GM19238 (cell line): ENCODE measurements around the gene NCAM2.

Source experiments
- DNase-seq: peaks from one replicate; pipeline ENCODE4 v3.0.0; 2011; ENCODE audit warnings: low spot score; ENCODE audit not compliant: insufficient read length

NCAM2 gene

GRCh38 chr21:21028275-21028820 lies 30.1 kb downstream of the NCAM2 start:
- no peak for DNase-seq

DNA sequence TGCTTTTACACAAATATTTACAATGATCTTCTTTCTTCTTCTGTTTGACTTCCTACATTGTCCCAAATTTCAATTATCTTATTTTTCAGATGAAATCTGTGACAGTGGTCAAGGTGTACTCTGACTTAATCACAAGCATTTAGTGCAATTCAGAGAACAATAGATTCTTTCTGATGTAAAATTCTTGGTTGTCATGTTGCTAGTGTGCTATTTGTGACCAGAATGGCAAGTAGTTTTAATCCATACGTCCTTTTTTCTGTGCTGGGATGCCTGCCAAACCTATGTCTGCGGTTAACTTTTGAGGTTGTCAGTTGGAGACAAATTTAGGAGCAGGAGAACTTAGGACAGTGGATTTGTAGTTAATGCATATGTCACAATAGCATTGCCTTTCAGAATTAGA lies 31.0 kb downstream of the NCAM2 start:
- no peak for DNase-seq

- DNase-seq: no peak
Measured at GRCh38 chr21:21030311-21030710, 32.1 kb downstream of the NCAM2 start.

GRCh38 chr21:21034036-21034435 lies 35.8 kb downstream of the NCAM2 start:
- DNase-seq: no peak

- DNase-seq: no peak
Measured at GRCh38 chr21:21039624-21040170, 41.5 kb downstream of the NCAM2 start.

GRCh38 chr21:21045518-21045917 lies 47.3 kb downstream of the NCAM2 start:
- DNase-seq: no peak

DNA sequence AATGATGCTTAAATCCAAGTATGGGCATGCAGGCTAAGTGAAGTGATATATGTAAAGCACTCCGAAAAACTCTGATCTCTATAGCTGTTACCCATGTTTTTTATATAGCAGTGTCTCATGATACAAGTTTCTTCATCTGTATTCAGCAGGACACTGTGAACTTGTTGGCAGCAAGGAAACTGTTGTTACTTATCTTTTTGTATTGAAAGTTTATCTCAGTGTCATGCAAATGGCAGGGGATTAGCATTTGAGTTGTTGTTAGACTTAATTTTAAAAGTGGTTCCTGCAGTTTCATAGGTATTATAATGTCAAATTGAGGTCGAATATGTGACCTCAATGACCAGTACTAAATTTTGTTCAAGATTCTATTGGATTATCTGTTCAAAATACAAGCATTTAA lies 47.9 kb downstream of the NCAM2 start:
- DNase-seq: no peak

- no peak for DNase-seq
Measured at GRCh38 chr21:21051109-21052055, 53.2 kb downstream of the NCAM2 start.

- DNase-seq: no peak
Measured at GRCh38 chr21:21052672-21053071, 54.5 kb downstream of the NCAM2 start.

DNA sequence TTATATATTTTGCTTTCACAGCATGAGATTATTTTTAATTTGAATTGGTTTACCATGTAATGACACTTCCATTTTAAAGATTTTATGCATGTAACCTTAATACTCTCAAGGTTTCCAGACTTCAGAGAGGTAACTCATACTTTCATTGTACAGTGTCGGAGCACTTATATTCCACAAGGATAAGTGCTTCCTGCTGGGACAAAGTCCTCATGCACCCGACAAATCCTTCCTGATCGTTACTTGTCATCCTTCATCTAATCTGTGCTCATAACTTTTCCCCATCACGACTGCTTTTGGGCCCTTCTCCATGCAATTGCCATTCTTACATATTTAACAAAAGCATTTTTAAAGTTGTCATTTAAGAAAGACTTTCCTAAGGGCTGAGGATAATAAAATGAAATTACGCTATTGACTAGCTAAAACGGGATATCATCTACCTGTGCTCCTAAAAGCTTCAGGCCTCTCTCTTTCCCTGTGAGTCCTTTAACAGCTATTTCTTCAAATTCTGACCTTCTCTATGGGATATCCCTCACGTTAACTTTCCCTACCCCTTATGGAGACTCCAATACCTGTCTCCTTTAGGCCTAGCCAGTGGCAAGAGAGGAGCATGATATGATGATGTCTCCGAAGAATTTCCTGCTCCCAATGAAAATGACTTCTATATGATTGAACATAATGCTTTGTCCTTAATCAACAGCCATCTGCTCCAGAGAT lies 59.3 kb downstream of the NCAM2 start:
- no peak for DNase-seq

DNA sequence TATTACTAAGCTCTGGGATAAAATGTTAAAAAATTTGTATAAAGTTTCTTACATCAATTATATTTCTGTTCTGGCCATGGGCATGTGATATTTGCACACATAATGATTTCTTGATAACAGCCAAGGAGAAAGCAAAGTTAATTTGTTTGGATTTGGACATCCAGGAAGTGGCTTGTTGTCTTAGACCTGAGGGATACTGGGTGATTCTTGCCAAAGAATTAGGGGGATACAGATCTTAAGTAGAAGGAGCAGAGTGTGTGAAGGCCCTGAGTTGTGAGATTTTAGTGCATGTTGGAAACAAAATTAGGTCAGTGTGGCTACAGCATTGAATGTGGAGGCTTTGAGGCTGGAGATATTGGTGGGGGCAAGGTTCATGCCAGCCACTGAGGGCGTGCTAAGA lies 65.6 kb downstream of the NCAM2 start:
- DNase-seq: no peak

- no peak for DNase-seq
Measured at GRCh38 chr21:21064353-21064752, 66.1 kb downstream of the NCAM2 start.

GRCh38 chr21:21067375-21067774 lies 69.2 kb downstream of the NCAM2 start:
- no peak for DNase-seq

DNA sequence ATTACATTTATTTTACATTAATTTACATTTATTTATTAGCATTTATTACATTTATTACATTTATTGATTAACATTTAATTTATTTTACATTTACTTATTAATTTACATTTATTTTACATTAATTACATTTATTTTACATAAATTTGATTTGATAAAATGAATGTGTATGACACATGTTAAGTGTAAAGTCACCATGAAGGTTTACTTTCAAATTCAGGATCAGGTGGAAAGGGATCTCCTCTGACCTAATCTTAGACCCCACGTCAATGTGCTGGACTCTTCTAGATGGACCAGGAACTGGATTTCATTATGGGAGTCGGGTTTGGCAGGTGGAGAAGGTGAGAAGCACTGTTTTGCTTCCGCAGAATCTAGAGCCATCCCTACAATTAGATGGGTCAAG lies 76.1 kb downstream of the NCAM2 start:
- no peak for DNase-seq

DNA sequence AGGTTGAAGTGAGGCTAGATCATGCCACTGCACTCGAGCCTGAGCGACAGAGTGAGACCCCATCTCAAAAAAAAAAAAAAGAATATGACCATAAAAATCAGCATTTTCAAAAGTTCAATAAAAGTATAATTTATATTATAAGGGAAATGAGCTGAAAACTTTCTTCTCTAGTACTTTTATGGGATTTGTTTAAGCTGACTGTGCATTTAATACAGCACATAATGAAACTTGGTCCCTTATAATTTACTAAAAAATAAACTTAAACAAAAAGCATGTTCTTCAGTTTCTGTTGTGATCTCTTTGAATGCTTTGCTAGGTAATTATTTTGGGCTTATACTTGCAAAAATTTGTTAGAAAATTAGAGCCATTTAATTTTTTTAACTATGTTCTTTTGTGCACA lies 77.8 kb downstream of the NCAM2 start:
- DNase-seq: no peak

DNA sequence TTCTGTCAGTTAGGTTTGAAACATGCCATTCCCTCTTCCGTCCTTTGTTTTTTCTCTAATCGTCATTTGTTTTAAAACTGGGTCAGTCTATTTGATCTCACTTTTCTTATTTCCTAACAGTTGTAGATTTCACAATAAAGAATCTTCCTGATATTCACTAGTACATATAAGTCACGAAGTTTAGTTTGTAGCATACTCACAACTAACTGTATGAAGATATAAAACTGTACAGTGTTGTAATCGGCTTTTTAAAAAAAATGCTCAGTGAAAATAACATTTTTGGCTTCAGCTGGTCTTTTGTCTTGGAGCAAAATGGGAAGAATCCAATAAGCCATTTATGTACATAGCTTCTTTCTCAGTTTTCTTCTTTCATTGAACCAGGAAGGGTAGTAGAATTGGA lies 78.3 kb downstream of the NCAM2 start:
- DNase-seq: no peak

DNA sequence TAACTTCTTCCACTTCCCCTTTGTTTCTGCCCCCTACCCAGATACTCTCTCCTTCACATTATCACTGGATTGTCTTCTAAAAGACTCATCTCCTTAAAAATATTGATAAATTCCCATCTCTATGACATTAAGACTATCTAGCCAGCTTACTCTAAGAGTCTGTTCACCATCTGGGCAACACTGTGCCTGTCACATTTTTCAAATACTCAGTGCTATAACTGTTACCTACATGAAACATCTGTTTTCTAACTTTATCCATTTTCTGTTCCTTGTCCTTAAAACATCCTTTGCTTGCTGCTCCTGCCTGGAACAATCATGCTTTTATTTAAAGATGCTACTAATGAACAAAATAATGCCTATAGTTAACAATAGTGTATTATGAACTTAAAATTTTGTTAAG lies 81.4 kb downstream of the NCAM2 start:
- DNase-seq: no peak

- no peak for DNase-seq
Measured at GRCh38 chr21:21084179-21084578, 86.0 kb downstream of the NCAM2 start.

GRCh38 chr21:21085206-21085605 lies 87.0 kb downstream of the NCAM2 start:
- DNase-seq: no peak

GRCh38 chr21:21096956-21097355 lies 98.7 kb downstream of the NCAM2 start:
- no peak for DNase-seq

DNA sequence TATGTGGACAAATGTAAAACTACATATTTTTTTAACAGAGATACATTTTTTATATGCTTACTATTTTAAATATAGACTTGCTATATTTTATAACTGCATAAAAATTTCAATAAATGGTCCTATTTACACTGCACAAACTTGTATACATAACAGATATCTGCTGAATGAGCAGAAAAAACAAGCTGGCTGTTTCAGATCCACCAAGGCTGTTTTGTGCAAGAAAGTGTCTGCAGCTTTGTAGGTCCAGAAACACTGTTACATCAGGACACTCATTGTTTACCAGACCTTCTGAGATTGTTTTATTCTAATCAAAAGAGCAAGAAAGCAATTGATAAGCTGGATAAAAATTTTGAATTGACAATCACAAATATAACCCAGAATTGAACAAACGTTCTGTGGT lies 99.3 kb downstream of the NCAM2 start:
- no peak for DNase-seq

DNA sequence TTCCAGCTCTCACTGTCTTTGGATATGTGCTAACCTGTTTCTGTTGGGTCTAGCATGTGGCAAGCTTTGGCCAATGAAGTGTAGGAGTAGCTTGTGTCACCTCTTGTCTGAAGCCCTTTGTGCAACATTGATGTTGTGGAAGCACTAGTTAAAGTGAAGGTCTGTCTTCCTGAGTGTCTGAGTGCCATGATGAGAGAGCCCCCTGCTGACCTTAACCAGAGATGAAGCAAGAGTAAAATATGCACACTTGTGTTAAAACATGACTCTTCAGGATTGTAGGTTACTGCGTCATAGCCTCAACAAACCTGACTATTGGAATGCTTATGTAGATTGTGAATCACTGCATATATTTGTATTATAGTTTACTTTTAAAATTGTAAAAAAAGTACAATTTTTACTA lies 103.7 kb downstream of the NCAM2 start:
- no peak for DNase-seq
